Middle frontal gyrus (tissue), 1 donor: Measurements from ENCODE around the gene ZNF22.
"Not testable (repeated sequence)": the region's sequence is repeated elsewhere in the genome, so short reads cannot be mapped to it uniquely, and the experiment has no call there.

Experiments used
- DNase-seq: peaks from one replicate; pipeline ENCODE4 v3.0.0-alpha.2; 2015; ENCODE audit warnings: low spot score; ENCODE audit errors: extremely low spot score

ZNF22 gene

GRCh38 chr10:45006276-45007030 lies 5.7 kb downstream of the ZNF22 start:
- no peak for DNase-seq

GRCh38 chr10:45008524-45009161 lies 7.9 kb downstream of the ZNF22 start:
- peak; percentile 66 for DNase-seq

DNA sequence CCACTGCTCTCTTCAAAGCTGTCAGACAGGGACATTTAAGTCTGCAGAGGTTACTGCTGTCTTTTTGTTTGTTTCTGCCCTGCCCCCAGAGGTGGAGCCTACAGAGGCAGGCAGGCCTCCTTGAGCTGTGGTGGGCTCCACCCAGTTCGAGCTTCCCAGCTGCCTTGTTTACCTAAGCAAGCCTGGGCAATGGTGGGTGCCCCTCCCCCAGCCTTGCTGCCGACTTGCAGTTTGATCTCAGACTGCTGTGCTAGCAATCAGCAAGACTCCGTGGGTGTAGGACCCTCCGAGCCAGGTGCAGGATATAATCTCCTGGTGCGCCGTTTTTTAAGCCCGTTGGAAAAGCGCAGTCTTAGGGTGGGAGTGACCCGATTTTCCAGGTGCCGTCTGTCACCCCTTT lies 13.8 kb downstream of the ZNF22 start:
- DNase-seq, result not testable (repeated sequence)

DNA sequence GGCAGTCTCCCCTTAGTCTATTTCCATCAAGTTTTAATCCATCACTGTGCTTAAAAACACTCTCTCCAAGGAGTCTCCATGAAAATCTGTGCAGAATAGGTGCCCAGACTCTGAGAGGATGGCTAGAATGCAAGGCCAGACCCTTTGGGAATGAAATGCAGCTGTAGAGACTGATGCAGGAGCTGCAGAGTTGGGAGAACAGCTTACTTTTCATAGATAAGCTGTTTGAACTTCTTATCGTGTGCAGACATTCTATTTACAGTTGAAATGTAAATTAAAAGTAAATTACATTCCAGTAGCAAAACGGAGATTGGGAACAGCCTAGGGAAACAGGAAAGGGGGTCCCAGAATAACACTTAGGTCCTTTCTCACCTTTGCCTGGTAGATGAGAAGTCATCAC lies 14.9 kb downstream of the ZNF22 start:
- no peak for DNase-seq

DNA sequence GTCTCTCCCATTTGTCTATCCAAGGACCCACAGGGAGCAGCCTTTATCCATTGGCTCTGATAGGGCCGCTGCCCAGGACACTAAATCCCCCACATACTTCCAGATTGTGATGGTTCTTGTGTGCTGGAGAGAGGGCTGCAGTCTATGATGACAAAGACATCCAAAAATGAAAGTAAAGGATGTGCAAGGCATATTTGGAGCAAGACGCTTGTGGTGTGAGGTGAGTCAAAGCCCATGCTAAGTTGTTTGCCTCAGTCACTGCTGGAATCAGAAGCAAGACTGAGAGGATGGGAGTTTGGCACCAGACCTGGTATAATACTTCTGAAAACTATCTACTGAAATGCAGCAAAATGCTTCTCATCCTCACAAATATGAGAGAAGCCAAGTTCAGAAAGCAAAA lies 22.7 kb downstream of the ZNF22 start:
- no peak for DNase-seq

GRCh38 chr10:45034301-45034700 lies 33.6 kb downstream of the ZNF22 start:
- no peak for DNase-seq

DNA sequence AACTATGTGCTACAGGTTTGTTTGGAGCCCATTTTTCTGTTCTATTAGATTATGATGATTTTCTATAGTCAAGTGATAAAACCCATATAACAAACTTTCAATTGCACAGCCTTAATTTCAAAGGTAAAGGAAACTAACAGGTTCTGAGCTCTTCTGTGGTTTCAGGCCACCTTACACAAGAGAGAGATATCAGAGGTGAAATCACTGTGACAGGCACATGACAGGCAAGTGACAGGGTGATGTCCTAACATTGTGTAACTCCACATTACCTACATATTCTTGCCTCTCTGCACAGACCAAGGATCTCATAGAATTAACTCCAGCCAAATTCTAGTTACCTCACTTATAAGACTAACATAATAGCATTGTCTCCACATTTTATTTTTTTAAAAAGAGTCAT lies 35.0 kb downstream of the ZNF22 start:
- no peak for DNase-seq

DNA sequence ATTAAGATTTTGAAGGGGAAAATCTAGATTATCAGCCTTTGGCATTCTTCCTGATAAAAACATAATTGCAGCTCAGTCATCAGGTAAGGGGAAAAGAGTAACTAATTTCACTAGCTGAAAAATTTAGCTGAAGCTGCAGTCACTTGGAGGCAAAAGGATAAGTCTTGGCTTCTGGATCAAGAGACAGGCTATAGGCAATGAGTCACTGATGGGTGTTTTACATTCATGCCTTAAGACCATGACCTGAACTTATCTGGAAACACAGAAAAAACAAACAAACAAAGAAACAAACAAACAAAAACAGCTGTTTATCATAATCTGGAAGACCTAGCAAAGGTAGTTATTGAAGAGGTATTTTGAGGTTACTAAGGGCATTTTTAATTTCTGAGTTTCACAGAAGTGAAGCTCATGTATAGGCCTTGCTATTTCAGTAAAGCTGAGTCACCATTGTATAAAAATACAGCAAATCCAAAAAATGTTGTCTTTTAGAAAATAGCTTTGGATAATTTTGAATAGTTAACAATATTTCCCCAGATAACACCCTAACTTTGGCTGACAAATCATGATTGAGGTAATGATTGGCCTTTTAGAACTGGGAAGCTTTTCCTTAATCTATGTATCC lies 40.3 kb downstream of the ZNF22 start:
- no peak for DNase-seq

DNA sequence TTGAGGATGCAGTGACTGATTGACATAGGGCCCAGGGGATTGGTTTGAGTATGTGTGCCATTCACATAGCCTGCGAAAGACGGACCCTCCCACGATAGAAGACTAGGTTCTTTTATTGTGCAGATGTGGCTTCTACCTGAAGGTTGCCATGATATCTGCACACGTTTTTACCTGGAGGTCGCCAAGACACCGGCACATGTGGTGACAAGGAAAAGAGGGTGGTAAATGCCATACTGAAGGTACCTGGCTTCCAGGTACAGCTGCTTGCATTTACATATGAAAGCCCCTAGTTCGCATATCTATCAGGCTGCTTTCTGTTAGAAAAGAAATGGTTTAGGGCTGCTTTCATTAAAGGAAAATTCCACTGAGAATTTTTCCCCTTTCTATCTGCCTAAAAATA lies 43.6 kb downstream of the ZNF22 start:
- no peak for DNase-seq

DNA sequence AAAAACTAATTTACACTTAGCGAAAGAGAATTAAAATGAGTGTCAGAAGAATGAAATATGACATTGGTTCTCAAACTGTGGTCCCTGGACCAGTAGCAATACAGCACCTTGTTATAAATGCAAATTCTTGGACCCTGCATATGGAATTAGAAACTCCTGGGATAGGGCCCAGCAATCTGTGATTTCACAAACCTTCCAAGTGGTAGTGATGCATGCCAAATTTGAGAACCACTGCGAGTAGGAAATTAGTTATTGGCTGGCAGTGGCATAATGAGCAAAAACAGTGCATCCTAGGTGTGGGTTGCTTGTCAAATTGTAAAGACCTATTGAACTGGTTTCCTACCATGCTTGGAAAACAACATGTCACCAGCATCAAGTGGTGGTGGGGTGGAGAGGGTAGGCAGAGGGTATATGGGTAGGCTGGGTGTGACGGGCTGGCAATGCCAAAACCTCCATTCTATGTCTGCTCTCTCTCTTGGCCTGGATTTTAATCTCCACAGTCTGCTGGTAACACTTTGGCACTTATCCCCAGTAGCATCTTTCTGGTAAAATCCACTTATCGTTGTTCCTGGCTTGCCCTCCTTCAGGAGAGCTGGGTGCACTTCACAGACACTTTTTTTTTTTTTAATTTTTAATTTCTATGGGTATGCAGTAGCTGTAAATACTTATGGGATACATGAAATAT lies 50.0 kb downstream of the ZNF22 start:
- DNase-seq, result no peak

GRCh38 chr10:45052700-45053099 lies 52.0 kb downstream of the ZNF22 start:
- no peak for DNase-seq

GRCh38 chr10:45053569-45054100 lies 52.9 kb downstream of the ZNF22 start:
- no peak for DNase-seq
